ENCODE data around the gene RAD51B.

The RAD51B gene

GRCh38 chr14:68589447-68590200, 770.0 kb downstream of the RAD51B start:
- no peak for DNase-seq

GRCh38 chr14:68590201-68590522, 770.6 kb downstream of the RAD51B start:
- no peak for DNase-seq

GRCh38 chr14:68591786-68592185, 772.2 kb downstream of the RAD51B start:
- DNase-seq, result no peak

GRCh38 chr14:68592948-68593556, 773.5 kb downstream of the RAD51B start:
- DNase-seq, result no peak

GRCh38 chr14:68593806-68594536, 774.4 kb downstream of the RAD51B start:
- peak; percentile 48 to 58 for DNase-seq

- no peak for DNase-seq
These were observed 775.3 kb downstream of the RAD51B start for GRCh38 chr14:68594737-68595380.

- DNase-seq, result no peak
These were observed 776.6 kb downstream of the RAD51B start for GRCh38 chr14:68596211-68596610.

GRCh38 chr14:68596701-68597100, 777.1 kb downstream of the RAD51B start:
- no peak for DNase-seq

GRCh38 chr14:68598089-68598488, 778.5 kb downstream of the RAD51B start:
- no peak for DNase-seq

GRCh38 chr14:68598621-68599447, 779.3 kb downstream of the RAD51B start:
- peak; percentile 95 for DNase-seq

GRCh38 chr14:68599896-68600610, 780.5 kb downstream of the RAD51B start:
- no peak for DNase-seq

GRCh38 chr14:68602507-68602906, 782.9 kb downstream of the RAD51B start:
- no peak for DNase-seq

- no peak for DNase-seq
These were observed 784.2 kb downstream of the RAD51B start for GRCh38 chr14:68603533-68604360.

GRCh38 chr14:68604361-68604730, 784.8 kb downstream of the RAD51B start:
- no peak for DNase-seq

- no peak for DNase-seq
These were observed 785.2 kb downstream of the RAD51B start for GRCh38 chr14:68604822-68605221.

- no peak for DNase-seq
These were observed 786.6 kb downstream of the RAD51B start for GRCh38 chr14:68606176-68606575.

- no peak for DNase-seq
These were observed 787.1 kb downstream of the RAD51B start for GRCh38 chr14:68606644-68607043.

- peak in 1 of 2 donors; percentile 38 for DNase-seq
These were observed 787.7 kb downstream of the RAD51B start for GRCh38 chr14:68607081-68607866.

- DNase-seq, result peak; percentile 54 to 79
These were observed 788.4 kb downstream of the RAD51B start for GRCh38 chr14:68607867-68608573.

All from inflammatory macrophage (primary cell).